ENCODE data around the gene CDKL1. TPM values are rescaled to one million over a fixed set of nuclear protein-coding genes. Genes with fewer than 3 reads are reported as not detected.

CDKL1 gene
- polyA plus RNA-seq, 3 donors = 1.2 to 2.5 (median 1.3) TPM

- 80% methylated on average over 1 of the region's 7 CpGs for WGBS (ENCODE audit: insufficient coverage)
- H3K36me3 Mint-ChIP-seq = peaks cover 48 to 68% of the 10 kb centered on the region in 2 donors
Measured at GRCh38 chr14:50421499-50421898, 24.8 kb upstream of the CDKL1 start.

GRCh38 chr14:50417853-50418252, 21.2 kb upstream of the CDKL1 start:
- H3K27me3 Mint-ChIP-seq (ENCODE audit: low read depth in 3 of 3) = peaks cover 0 to 1% (median 0%) of the 10 kb centered on the region in 3 donors
- peak overlapping the region in 3 of 7 donors; percentile 33 to 58 (median 35) for H3K27ac Mint-ChIP-seq
- no peak overlapping the region for H3K4me3 ChIP-seq (replicated peaks in 1 of 3; ENCODE audit: low read depth in 2 of 3, low read length in 3 of 3)
- no peaks in the 10 kb centered on the region for H4K20me1 ChIP-seq (ENCODE audit: insufficient read depth, low read length)
- H3K4me3 Mint-ChIP-seq = no peak overlapping the region
- H3K27me3 ChIP-seq (ENCODE audit: control insufficient read depth in 2 of 2, insufficient read depth in 2 of 2, low read length in 2 of 2) = no peaks in the 10 kb centered on the region
- no peak overlapping the region for H3K9ac ChIP-seq (ENCODE audit: insufficient read depth, low read length, poor library complexity, severe bottlenecking)
- H3K4me1 Mint-ChIP-seq = peaks cover 3% of the 10 kb centered on the region
- H3K36me3 ChIP-seq (replicated peaks in 1 of 2; ENCODE audit: control insufficient read depth in 1 of 2, insufficient read depth in 2 of 2, low read length in 2 of 2) = peaks cover 13 to 58% of the 10 kb centered on the region in 2 donors
- no peak for TF ChIP-seq CTCF (IDR thresholded peaks at IDR 0.05)
- no peaks in the 10 kb centered on the region for H3K4me1 ChIP-seq (ENCODE audit: control insufficient read depth in 1 of 2, insufficient read depth in 2 of 2, low read length in 2 of 2)
- H3K9me3 Mint-ChIP-seq = peaks cover 0 to 17% (median 4%) of the 10 kb centered on the region in 7 donors
- H3K4me2 ChIP-seq (replicated peaks; ENCODE audit: extremely low read depth, low read length, poor library complexity, severe bottlenecking) = no peak overlapping the region
- no peaks in the 10 kb centered on the region for H3K9me3 ChIP-seq (replicated peaks in 1 of 2; ENCODE audit: control insufficient read depth in 1 of 2, insufficient read depth in 1 of 2, low read length in 2 of 2)
- WGBS (ENCODE audit: insufficient coverage) = 100% methylated on average over 2 of the region's 2 CpGs
- H2AFZ ChIP-seq (ENCODE audit: insufficient read depth, low read depth, low read length, poor library complexity, severe bottlenecking) = no peak overlapping the region
- intact Hi-C loops (cut with micrococcal nuclease) = no loop called here
- no peaks in the 10 kb centered on the region for H3K79me2 ChIP-seq (ENCODE audit: insufficient read depth, low read length)
- H3K36me3 Mint-ChIP-seq = peaks cover 48 to 60% of the 10 kb centered on the region in 2 donors
- no peak overlapping the region for H3K27ac ChIP-seq (ENCODE audit: low read depth in 1 of 2, low read length in 2 of 2)
- no peak for DNase-seq

More at GRCh38 chr14:50421499-50421898, 24.8 kb upstream of the CDKL1 start:
- Mint-ChIP-seq H3K27ac (no peak overlapping the region), H3K9me3 (peaks cover 0 to 7% (median 0%) of the 10 kb centered on the region in 7 donors), H3K4me3 (no peak overlapping the region), H3K27me3 (ENCODE audit: low read depth in 3 of 3) (peaks cover 0 to 1% (median 0%) of the 10 kb centered on the region in 3 donors), H3K4me1 (peaks cover 3% of the 10 kb centered on the region)
- no peak overlapping the region for H3K9ac ChIP-seq (ENCODE audit: insufficient read depth, low read length, poor library complexity, severe bottlenecking)
- no peaks in the 10 kb centered on the region for H3K9me3 ChIP-seq (replicated peaks in 1 of 2; ENCODE audit: control insufficient read depth in 1 of 2, insufficient read depth in 1 of 2, low read length in 2 of 2)
- TF ChIP-seq CTCF (IDR thresholded peaks at IDR 0.05) = no peak
- intact Hi-C loops (cut with micrococcal nuclease) = no loop called here
- no peaks in the 10 kb centered on the region for H3K27me3 ChIP-seq (ENCODE audit: control insufficient read depth in 2 of 2, insufficient read depth in 2 of 2, low read length in 2 of 2)
- no peak overlapping the region for H3K27ac ChIP-seq (ENCODE audit: low read depth in 1 of 2, low read length in 2 of 2)
- no peaks in the 10 kb centered on the region for H3K79me2 ChIP-seq (ENCODE audit: insufficient read depth, low read length)
- H2AFZ ChIP-seq (ENCODE audit: insufficient read depth, low read depth, low read length, poor library complexity, severe bottlenecking) = no peak overlapping the region
- H3K4me1 ChIP-seq (ENCODE audit: control insufficient read depth in 1 of 2, insufficient read depth in 2 of 2, low read length in 2 of 2) = no peaks in the 10 kb centered on the region
- H3K4me3 ChIP-seq (replicated peaks in 1 of 3; ENCODE audit: low read depth in 2 of 3, low read length in 3 of 3) = no peak overlapping the region
- peaks cover 34 to 74% of the 10 kb centered on the region in 2 donors for H3K36me3 ChIP-seq (replicated peaks in 1 of 2; ENCODE audit: control insufficient read depth in 1 of 2, insufficient read depth in 2 of 2, low read length in 2 of 2)
- no peaks in the 10 kb centered on the region for H4K20me1 ChIP-seq (ENCODE audit: insufficient read depth, low read length)
- no peak overlapping the region for H3K4me2 ChIP-seq (replicated peaks; ENCODE audit: extremely low read depth, low read length, poor library complexity, severe bottlenecking)
- no peak for DNase-seq
